Putamen (tissue), 1 donor: ENCODE measurements around the gene LUZP2.
"Not testable (repeated sequence)": the region's sequence is repeated elsewhere in the genome, so short reads cannot be mapped to it uniquely, and the experiment has no call there.

Experiments used
- DNase-seq: peaks from one replicate; pipeline ENCODE4 v3.0.0-alpha.2; 2016; ENCODE audit warnings: low spot score

LUZP2 gene

DNA sequence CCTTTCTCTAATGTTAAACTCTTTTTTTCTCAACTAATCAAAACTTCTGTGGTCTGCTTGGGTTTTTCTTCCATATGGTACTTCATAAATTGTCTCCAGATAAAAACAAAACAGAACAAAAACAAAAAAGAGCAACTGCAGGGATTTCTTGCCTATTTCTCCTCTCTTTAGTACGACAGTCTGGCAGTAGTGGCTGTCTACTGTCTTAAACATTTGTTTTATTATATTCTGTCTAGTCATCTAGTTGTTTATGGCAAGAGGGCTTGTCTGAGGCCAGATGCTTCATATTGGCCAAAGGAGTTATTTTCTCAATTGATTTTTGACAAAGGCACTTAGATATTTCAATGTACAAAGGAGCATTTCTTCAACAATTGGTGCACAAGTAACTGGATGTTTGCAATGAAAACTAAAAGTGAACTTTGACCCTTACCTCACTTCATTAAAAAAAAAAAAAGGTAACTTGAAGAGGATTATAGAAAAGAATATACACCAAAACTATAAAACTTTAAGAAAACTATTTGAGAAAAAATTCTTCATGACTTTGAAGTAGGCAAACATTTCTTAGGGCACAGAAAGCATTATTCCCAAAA, 404.2 kb downstream of the LUZP2 start:
- DNase-seq, result no peak

DNA sequence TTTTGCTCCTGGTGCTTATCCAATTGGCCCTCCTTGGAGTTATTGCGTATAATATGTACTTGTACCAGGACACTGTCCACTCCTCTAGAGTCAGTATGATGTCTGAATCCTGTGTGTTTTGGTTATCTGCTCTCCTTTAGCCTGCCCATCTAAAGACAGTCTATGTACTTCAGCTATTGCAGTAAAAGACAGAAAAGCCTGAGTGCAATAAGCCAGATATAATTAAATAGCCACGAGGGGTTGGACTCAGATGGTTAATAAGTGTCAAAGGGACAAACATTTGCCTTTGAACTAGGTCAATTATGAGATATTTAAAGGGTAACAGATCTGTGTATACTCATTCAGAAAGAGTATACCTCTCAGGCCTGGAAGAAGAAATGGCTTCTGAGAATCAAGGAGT, 406.7 kb downstream of the LUZP2 start:
- no peak for DNase-seq

DNA sequence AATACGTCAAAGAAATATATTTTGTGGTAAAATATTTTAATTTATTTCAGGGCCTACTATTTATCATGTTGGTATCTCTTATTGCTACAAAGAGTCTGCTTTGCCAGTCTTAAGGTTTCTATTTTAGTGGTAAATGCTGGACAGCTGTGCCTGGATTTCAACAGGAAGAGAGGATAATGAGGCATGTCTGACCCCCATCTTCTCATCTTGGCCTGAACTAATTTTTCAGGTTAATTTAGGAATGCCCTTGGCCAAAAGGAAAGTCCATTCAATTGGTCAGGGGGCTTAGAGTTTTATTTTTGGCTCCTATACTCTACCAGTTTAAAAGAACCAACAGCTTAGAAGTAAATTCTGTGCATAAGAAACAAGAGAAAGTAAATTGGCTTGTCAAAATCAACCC, 428.2 kb downstream of the LUZP2 start:
- DNase-seq, result no peak

DNA sequence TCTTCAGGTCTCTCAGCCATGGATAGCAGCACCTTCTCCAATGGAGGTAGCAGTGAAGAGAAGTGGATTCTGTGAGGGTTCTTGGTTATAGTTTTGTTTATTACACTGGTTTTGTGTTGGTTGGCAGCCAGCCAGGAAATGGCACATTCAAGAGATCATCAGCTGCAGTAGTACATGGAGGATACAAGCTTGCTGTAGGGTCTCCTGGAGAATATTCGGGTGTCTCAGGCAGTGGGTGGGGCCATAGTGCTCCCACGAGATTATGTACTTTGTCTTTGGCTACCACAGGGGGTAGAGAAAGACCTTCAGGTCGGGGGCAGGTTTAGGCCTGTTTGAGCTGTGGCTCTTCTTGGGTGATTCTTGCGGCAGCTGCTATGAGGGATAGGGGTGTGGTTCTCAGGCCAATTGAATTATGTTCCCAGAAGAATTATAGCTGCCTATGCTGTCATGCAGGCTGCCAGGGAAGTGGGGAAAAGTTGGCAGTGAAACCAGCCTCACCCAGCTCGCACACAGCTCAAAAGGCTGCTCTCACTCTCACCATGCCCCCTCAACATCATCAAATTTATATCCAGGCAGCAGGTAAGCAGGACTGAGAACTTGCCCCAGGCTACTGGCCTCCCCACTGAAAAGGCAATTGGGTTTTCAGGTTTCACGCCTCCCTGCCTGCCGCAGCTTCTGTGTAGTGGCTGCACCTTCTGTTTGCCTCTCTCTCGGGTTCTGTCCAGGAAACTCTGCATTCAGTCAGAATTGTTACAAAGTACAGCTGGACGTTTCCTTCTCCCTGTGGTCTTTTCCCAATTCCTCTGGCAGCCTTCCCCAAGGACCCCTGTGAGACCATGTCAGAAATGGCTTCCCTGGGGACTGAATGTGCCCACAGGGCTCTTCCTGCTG, 435.5 kb downstream of the LUZP2 start:
- no peak for DNase-seq

DNA sequence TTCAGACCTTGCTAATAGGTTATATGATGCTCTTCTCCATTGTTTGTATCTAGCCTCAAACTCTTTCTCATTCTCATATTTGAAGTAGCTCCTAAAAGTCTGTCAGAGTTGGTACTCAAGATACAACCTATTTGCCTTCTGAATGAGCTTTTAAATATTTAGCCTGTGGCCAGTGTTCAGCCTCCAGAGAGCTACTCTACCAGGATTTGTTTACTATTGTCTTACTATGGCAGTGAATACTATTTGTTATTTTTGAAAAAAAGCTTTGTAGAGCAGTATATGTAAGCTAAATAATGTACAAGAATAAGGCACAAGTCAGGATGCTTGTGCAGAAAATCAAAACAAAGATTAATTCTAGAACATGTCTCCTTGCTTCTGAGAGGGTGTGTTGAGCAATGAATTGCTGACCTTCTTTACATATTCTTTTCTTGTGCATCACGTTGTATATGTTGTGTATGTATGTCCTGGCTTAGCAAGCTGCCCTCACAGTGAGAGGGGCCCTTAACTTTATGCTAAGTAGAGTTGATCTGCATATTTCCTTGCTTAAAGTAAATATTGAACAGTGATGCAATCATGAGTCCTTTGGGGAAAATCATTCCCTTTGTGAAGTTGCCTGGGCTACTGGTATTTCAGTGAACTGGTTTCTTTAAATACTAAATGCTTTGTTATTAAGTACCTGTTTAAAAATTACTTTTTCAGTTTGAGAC, 438.0 kb downstream of the LUZP2 start:
- DNase-seq, result no peak

DNA sequence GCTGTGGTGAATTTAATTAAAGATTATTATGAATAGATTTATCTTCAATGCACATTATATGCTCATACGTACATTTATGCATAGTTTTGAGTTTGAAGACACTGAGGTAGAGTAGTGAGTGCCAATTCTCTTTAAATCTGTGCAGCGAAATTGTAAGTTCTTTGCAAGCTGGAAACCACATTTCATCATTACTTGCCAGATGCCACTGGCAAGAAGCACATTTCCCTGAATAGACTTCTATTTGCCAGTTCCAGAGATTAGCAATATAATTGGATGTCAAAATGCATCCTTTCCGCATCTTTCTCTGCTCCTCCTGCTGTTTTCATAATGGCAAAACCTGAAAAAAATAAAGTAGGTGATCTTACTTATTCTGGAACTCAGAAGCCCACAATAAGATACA, 448.0 kb downstream of the LUZP2 start:
- no peak for DNase-seq

DNA sequence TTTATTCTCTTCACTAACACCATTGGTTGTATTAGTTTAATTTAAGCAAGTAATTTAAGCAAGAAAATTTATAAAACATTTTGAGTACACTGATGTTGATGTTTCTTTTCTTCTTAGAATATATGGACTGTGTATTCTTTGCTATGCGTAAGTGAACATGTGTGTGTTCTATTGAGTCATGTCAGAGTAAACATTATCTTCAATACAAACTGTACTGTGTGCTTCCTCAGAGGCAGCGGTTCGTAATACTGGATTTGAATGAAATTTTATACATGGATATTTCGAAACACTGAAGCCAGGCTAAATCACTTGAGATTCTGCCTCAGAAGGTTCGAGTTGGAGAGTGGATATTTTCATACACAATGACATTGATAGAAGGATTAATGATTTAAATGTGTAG, 452.6 kb downstream of the LUZP2 start:
- no peak for DNase-seq

GRCh38 chr11:24963852-24964251, 467.0 kb downstream of the LUZP2 start:
- no peak for DNase-seq

DNA sequence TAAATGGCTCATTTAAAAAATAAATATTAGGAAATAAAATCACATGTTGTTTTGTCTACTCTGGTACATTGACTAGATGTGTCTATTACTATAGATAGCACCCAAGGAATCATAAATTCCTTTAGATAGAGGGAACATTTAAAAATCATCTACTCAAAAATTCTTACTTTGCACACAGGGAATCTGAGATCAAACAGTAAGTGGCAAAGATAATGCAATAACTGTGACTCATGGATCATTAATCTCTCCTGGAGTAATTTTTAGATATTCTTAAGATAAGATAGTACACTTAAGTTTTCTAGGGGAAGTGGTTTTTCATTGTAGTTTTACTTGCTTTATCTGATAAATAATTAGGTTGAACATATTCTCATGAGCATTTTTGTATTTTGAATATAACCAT, 468.9 kb downstream of the LUZP2 start:
- DNase-seq, result no peak

- DNase-seq, result not testable (repeated sequence)
Observed at GRCh38 chr11:24993903-24994302, 497.1 kb downstream of the LUZP2 start.

DNA sequence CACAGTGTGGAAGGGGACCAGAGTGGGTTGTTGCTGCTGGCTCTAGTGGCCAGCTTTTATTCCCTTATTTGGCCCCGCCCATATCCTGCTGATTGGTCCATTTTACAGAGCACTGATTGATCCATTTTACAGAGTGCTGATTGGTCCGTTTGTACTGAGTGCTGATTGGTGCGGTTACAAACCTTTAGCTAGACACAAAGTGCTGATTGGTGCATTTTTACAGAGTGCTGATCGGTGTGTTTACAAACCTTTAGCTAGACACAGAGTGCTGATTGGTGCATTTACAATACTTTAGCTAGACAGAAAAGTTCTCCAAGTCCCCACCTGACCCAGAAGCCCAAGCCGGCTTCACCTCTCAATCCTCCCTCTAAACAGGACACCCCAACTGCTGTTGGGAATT, 503.1 kb downstream of the LUZP2 start:
- not testable (repeated sequence) for DNase-seq

DNA sequence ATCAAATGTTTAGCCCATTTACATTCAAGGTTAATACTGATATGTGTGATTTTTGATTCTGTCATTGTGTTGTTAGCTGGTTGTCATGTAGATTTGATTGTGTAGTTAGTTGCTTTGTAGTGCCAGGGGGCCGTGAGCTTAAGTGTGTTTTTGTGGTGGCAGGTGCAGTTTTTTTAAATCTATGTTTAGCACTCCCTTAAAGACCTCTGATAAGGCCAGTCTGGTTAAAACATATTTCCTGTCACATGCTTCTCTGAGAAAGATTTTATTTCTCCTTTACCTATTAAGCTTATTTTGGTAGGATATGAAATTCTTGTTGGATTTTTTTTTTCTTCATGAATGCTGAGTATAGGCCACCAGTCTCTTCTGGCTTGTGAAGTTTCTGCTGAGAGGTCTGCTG, 540.6 kb downstream of the LUZP2 start:
- no peak for DNase-seq

- DNase-seq, result no peak
Observed at GRCh38 chr11:25038131-25038530, 541.3 kb downstream of the LUZP2 start.

GRCh38 chr11:25039165-25039564, 542.3 kb downstream of the LUZP2 start:
- DNase-seq, result no peak

DNA sequence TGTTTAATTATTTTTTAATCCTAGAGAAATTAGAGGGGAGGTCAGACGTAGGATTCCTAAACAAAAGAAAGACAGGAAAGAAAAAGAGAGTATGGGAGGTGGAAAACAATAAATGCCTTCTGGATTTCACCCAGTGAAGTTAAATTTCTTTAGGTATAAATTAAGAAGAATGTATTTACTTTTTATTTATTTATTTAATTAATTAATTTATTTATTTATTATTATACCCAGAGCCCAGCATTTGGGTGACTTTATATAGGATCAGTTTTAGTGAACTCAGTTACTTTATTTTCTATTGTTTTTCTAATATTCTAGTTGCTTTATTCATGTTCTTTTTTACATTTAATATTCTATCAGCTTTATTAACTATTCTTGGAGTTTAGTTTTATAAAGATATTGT, 551.8 kb downstream of the LUZP2 start:
- DNase-seq, result no peak

DNA sequence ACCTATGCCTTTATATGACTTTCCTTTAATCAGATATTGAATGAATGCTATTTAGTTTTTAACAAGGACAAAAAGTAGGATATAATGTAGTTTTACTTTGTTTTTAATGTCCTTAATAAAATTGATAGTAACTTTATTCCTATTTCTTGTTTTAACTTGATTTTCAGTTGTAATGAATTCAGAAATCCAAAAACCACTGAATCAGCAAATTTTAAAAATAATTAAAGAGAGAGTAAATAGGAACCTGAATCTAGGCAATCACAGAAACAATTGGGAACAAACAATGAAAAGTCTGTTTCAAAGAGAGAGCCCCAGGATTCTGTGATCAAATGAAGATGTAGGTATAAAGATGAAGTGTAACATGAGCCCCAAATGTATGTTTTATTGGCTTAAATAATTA, 556.0 kb downstream of the LUZP2 start:
- no peak for DNase-seq

DNA sequence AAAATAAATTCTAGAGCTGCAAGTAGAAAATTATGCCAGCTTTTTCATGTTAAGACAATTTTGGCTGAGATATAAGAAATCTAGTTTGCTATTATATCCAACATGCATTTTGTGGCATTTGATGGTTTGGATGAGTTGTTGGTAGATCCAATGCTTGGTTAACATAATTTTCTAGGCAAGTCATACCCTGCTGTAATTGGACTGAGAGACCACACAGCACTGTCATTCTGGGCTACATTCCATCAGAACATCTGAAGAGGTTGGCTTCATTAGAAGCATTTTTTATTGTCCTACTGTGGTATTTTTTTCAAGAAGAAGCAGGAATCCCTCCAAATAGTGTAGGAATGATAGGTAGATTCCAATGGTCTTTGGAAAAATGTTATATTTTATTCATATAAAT, 561.0 kb downstream of the LUZP2 start:
- DNase-seq, result no peak

DNA sequence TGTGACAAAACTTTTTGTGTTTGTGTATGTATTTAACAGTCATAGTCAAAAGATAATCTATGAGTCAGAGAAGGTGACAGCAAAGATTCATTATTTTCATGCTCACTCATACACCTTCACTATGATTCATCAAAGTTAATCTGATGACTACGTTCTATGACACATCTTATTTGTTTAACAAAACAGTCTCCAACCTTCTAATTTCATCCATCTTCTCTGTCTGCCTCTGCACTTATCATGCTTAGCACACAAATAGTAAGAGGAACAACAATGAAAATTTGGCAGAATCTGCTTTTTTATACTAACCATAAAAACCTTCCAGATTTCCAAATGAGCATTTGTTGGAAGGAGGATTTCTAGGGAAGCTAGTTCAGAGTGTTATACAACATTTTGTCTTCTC, 568.9 kb downstream of the LUZP2 start:
- no peak for DNase-seq

DNA sequence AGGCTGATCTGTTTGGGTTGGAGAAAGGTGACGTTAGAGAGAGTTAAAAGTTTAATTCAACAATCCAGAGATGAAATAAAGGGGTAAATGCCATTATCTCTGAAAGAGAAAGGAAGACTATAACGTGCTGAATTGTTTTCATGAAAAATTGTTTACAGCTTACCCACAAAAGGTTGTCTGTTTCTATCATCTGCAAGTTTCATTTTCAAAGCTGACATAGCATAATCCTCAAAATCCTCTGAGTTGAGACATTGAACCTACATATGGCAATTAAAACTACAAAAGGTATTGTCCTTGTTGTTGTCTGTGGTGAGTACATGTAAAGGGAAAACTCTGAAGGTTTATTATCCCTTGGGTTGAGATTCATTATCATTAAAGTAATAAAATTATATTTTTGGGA, 569.9 kb downstream of the LUZP2 start:
- no peak for DNase-seq

GRCh38 chr11:25068451-25068850, 571.6 kb downstream of the LUZP2 start:
- no peak for DNase-seq

DNA sequence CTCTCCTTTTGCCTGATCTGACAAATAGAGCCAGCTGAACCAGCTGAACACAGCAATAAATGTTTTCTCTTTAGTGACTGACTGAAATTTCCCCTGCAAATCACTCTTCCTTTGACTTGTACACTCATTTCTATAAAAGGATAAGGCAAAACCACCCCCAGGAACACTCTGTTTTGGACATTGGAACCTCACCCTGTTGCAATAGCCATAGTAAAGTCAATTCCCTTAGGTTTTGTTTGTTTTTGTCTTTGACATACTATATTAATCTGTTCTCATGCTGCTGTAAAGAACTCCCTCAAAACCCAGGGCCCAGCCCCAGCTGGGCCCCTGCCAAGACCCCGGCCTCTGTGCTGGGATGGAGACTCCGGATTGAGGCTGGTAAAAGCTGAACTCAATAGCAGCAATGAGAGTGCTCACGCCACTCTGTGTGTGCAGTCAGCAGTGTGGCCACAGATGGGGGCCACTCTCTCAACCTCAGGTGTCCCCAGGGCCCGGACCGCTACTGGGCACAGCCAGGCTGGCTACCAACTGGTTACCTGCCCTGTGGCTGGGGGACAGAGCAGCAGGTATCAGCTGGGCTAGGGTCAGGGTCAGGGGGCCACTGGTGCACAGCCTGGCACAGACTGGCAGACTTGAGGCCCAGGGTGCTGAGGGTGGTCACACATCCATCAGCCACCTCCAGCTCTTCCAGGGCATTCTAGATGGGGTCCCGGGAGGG, 597.4 kb downstream of the LUZP2 start:
- no peak for DNase-seq

GRCh38 chr11:25119416-25119815, 622.6 kb downstream of the LUZP2 start:
- DNase-seq, result no peak
